Liver (tissue), 9 donors: ENCODE measurements around the gene HTT-AS. TPM values are rescaled to one million over a fixed set of nuclear protein-coding genes. Genes with fewer than 3 reads are reported as not detected.

Source experiments
- DNase-seq: peaks from one replicate; pipeline ENCODE4 v3.0.0-alpha.2; 2017; ENCODE audit warnings: low spot score
- H3K27ac ChIP-seq, 2 donors: one replicate each; pipeline ENCODE4 v1.7.0; 2013; ENCODE audit warnings: inconsistent platforms in 2 of 2, low read length in 2 of 2, control low read depth in 1 of 2, low read depth in 1 of 2, mild to moderate bottlenecking in 1 of 2
- H3K27me3 ChIP-seq, 4 donors: one replicate each; pipeline versions ENCODE4 v1.6.1 to v1.7.0; 2013; ENCODE audit warnings: low read length in 3 of 4, inconsistent platforms in 1 of 4, mild to moderate bottlenecking in 1 of 4, moderate library complexity in 1 of 4; ENCODE audit not compliant: control insufficient read depth in 4 of 4, insufficient read depth in 4 of 4
- H3K36me3 ChIP-seq, 4 donors: one replicate each; pipeline versions ENCODE4 v1.6.1 to v1.7.0; 2013; ENCODE audit warnings: low read length in 3 of 4, mild to moderate bottlenecking in 3 of 4, low read depth in 1 of 4, moderate library complexity in 1 of 4; ENCODE audit not compliant: control insufficient read depth in 4 of 4, insufficient read depth in 3 of 4
- H3K4me1 ChIP-seq, 4 donors: one replicate each; pipeline versions ENCODE4 v1.6.1 to v1.7.0; 2013; ENCODE audit warnings: low read length in 3 of 4, mild to moderate bottlenecking in 3 of 4, moderate library complexity in 1 of 4; ENCODE audit not compliant: control insufficient read depth in 4 of 4, insufficient read depth in 4 of 4
- H3K4me3 ChIP-seq, 3 donors: one replicate each; pipeline versions ENCODE4 v1.6.1 to v1.7.0; 2013; ENCODE audit warnings: low read length in 3 of 3, control low read depth in 1 of 3, low read depth in 1 of 3, mild to moderate bottlenecking in 1 of 3
- H3K9ac ChIP-seq, 2 donors: one replicate each; pipeline ENCODE4 v1.7.0; 2013; ENCODE audit warnings: low read length in 2 of 2, mild to moderate bottlenecking in 2 of 2, moderate library complexity in 2 of 2, control low read depth in 1 of 2, low read depth in 1 of 2
- H3K9me3 ChIP-seq, 4 donors: one replicate each; pipeline versions ENCODE4 v1.6.1 to v1.7.0; 2013; ENCODE audit warnings: low read length in 3 of 4; ENCODE audit not compliant: control insufficient read depth in 4 of 4
- ATF3 ChIP-seq: IDR thresholded peaks from 2 replicates; pipeline ENCODE4 v1.6.1; 2016; ENCODE audit warnings: antibody characterized with exemption
- CTCF ChIP-seq: fragments of 150-350 bp; IDR thresholded peaks from 2 replicates; pipeline ENCODE4 v1.5.1; 2017; ENCODE audit warnings: improper control_type of control experiment, low read depth, low read length; ENCODE audit not compliant: missing input control
- EGR1 ChIP-seq, 2 donors: IDR thresholded peaks; 2 replicates each; pipeline ENCODE4 v1.6.1; 2016 to 2018; ENCODE audit warnings: antibody characterized with exemption in 2 of 2, low read depth in 2 of 2
- FOXA1 ChIP-seq: IDR thresholded peaks from 2 replicates; pipeline ENCODE4 v1.6.1; 2016; ENCODE audit warnings: antibody characterized with exemption
- FOXA2 ChIP-seq: IDR thresholded peaks from 2 replicates; pipeline ENCODE4 v1.6.1; 2016; ENCODE audit warnings: antibody characterized with exemption
- HNF4A ChIP-seq, 2 donors: conservative IDR thresholded peaks; 2 replicates each; pipeline ENCODE4 v1.6.1; 2016; ENCODE audit warnings: antibody characterized with exemption in 2 of 2, mild to moderate bottlenecking in 2 of 2
- HNF4G ChIP-seq: IDR thresholded peaks from 2 replicates; pipeline ENCODE4 v1.6.1; 2016; ENCODE audit warnings: antibody characterized with exemption
- JUND ChIP-seq, 2 donors: IDR thresholded peaks; 2 replicates each; pipeline ENCODE4 v1.6.1; 2016; ENCODE audit warnings: antibody characterized with exemption in 2 of 2
- MAX ChIP-seq: IDR thresholded peaks from 2 replicates; pipeline ENCODE4 v1.6.1; 2016; ENCODE audit warnings: antibody characterized with exemption
- NR2F2 ChIP-seq: IDR thresholded peaks from 2 replicates; pipeline ENCODE4 v1.6.1; 2016; ENCODE audit warnings: antibody characterized with exemption
- RAD21 ChIP-seq, 2 donors: IDR thresholded peaks; 2 replicates each; pipeline ENCODE4 v1.6.1; 2016; ENCODE audit warnings: antibody characterized with exemption in 2 of 2, mild to moderate bottlenecking in 2 of 2
- REST ChIP-seq: IDR thresholded peaks from 2 replicates; pipeline ENCODE4 v1.6.1; 2016; ENCODE audit warnings: antibody characterized with exemption, mild to moderate bottlenecking
- RXRA ChIP-seq, 2 donors: IDR thresholded peaks; 2 replicates each; pipeline ENCODE4 v1.6.1; 2017 to 2018; ENCODE audit warnings: antibody characterized with exemption in 2 of 2, mild to moderate bottlenecking in 1 of 2
- SP1 ChIP-seq: IDR thresholded peaks from 2 replicates; pipeline ENCODE4 v1.6.1; 2018; ENCODE audit warnings: antibody characterized with exemption, mild to moderate bottlenecking
- TAF1 ChIP-seq: conservative IDR thresholded peaks from 2 replicates; pipeline ENCODE4 v1.6.1; 2016; ENCODE audit warnings: antibody characterized with exemption, mild to moderate bottlenecking
- YY1 ChIP-seq: IDR thresholded peaks from 2 replicates; pipeline ENCODE4 v1.6.1; 2016; ENCODE audit warnings: antibody characterized with exemption, mild to moderate bottlenecking
- ZBTB33 ChIP-seq: IDR thresholded peaks from 2 replicates; pipeline ENCODE4 v1.6.1; 2016; ENCODE audit warnings: antibody characterized with exemption
- WGBS: extraction: QIAGEN DNeasy Blood & Tissue Kit; methylation state at CpG from one replicate; pipeline ENCODE4 v1.1.7; 2013; 5-methylcytosine and 5-hydroxymethylcytosine counted together
- polyA plus RNA-seq, 2 donors: library from polyadenylated mRNA; stranded (reverse) in 1 of 2; unstranded in 1 of 2; fragments of 200-250 nt in 1 of 2; fragments of >200 nt in 1 of 2; fragmentation: Nextera tagmentation in 1 of 2; extraction: Ambion mirVana in 1 of 2; gene quantifications; one replicate each; pipeline versions ENCODE4 v1.2.1 to v1.2.3, GENCODE V29; 2013 to 2015
- total RNA-seq, 2 donors: library from RNA; depleted of rRNA; stranded (reverse); fragments of >200 nt; gene quantifications; one replicate each; pipeline ENCODE4 v1.2.3, GENCODE V29; 2014
- donor health status: healthy.
- donor health status: healthy.
- donor health status: healthy.
- donor health status: healthy.
- donor health status: healthy.

Gene HTT-AS
- total and polyA plus RNA-seq, 4 donors: not detected

GRCh38 chr4:3041192-3042142, 32.9 kb downstream of the HTT-AS start:
- no peak for TF ChIP-seq CTCF
- TF ChIP-seq RXRA (IDR thresholded peaks at IDR 0.05): peak; percentile 80
- TF ChIP-seq YY1: no peak
- TF ChIP-seq JUND (IDR thresholded peaks at IDR 0.05): no peak
- TF ChIP-seq FOXA1: no peak
- peak in 1 of 2 donors; percentile 7 for TF ChIP-seq RAD21 (IDR thresholded peaks at IDR 0.05)
- no peak for TF ChIP-seq FOXA2
- peak in 1 of 2 donors; percentile 23 for TF ChIP-seq HNF4A (conservative IDR thresholded peaks at IDR 0.05)
- no peak for TF ChIP-seq ATF3
- no peak for TF ChIP-seq MAX
- no peak for TF ChIP-seq REST
- no peaks in the 10 kb centered on the region for H3K36me3 ChIP-seq
- no peaks in the 10 kb centered on the region for H3K27me3 ChIP-seq
- peak overlapping the region in 1 of 2 donors; percentile 5 for H3K9ac ChIP-seq
- WGBS: 30% methylated on average over 57 of the region's 57 CpGs
- peaks cover 3 to 31% (median 10%) of the 10 kb centered on the region in 4 donors for H3K4me1 ChIP-seq
- no peaks in the 10 kb centered on the region for H3K9me3 ChIP-seq
- peak; percentile 53 for DNase-seq
- H3K27ac ChIP-seq: peak overlapping the region in 1 of 2 donors; percentile 21
- H3K4me3 ChIP-seq: peak overlapping the region; percentile 6 to 45 (median 22)

- no peak overlapping the region for H3K27ac ChIP-seq
- no peak for TF ChIP-seq REST
- TF ChIP-seq TAF1: no peak
- TF ChIP-seq YY1: no peak
- TF ChIP-seq RXRA (IDR thresholded peaks at IDR 0.05): no peak
- TF ChIP-seq JUND (IDR thresholded peaks at IDR 0.05): no peak
- no peak for TF ChIP-seq FOXA1
- TF ChIP-seq HNF4A (conservative IDR thresholded peaks at IDR 0.05): no peak
- TF ChIP-seq ZBTB33: no peak
- TF ChIP-seq RAD21 (IDR thresholded peaks at IDR 0.05): no peak
- TF ChIP-seq NR2F2: no peak
- no peak for TF ChIP-seq HNF4G
- TF ChIP-seq EGR1 (IDR thresholded peaks at IDR 0.05; ENCODE audit: low read depth in 2 of 2): no peak
- TF ChIP-seq SP1: no peak
- TF ChIP-seq MAX: no peak
Measured at GRCh38 chr4:3040452-3041191, 33.7 kb downstream of the HTT-AS start.

More at GRCh38 chr4:3040452-3041191, 33.7 kb downstream of the HTT-AS start:
- H3K36me3 ChIP-seq: no peaks in the 10 kb centered on the region
- no peak overlapping the region for H3K9ac ChIP-seq
- H3K4me1 ChIP-seq: peaks cover 3 to 31% (median 10%) of the 10 kb centered on the region in 4 donors
- 89% methylated on average over 28 of the region's 28 CpGs for WGBS
- H3K27me3 ChIP-seq: no peaks in the 10 kb centered on the region
- no peak overlapping the region for H3K4me3 ChIP-seq
- no peak for DNase-seq
- no peaks in the 10 kb centered on the region for H3K9me3 ChIP-seq
